PFSK-1 (cell line): ENCODE data around the gene RET.

Source experiments
- FOXP2 ChIP-seq: optimal IDR thresholded peaks from 2 replicates; pipeline ENCODE3; 2011; ENCODE audit warnings: borderline replicate concordance, control low read depth, inconsistent platforms; ENCODE audit not compliant: insufficient read depth; ENCODE audit errors: extremely low read length, extremely low read depth
- POLR2AphosphoS5 ChIP-seq: IDR thresholded peaks from 2 replicates; pipeline ENCODE4 v1.6.1; 2012; ENCODE audit warnings: low read depth, mild to moderate bottlenecking, control low read depth, low read length, moderate library complexity
- REST ChIP-seq, 2 experiments: IDR thresholded peaks; 2 replicates each; pipeline versions ENCODE4 v1.6.1 to v1.8.0; 2011 to 2012; ENCODE audit warnings: low read depth in 2 of 2, low read length in 2 of 2, control low read depth in 1 of 2, inconsistent platforms in 1 of 2, mild to moderate bottlenecking in 1 of 2, moderate library complexity in 1 of 2; ENCODE audit not compliant: insufficient read depth in 1 of 2
- SIN3A ChIP-seq: IDR thresholded peaks from 2 replicates; pipeline ENCODE4 v1.6.1; 2012; ENCODE audit warnings: mild to moderate bottlenecking, low read length, moderate library complexity, borderline replicate concordance; ENCODE audit not compliant: insufficient read depth
- TAF1 ChIP-seq: IDR thresholded peaks from 2 replicates; pipeline ENCODE4 v1.6.1; 2012; ENCODE audit warnings: low read length, control low read depth, borderline replicate concordance; ENCODE audit not compliant: insufficient read depth

The RET gene

GRCh38 chr10:43089519-43089918 is 12.7 kb downstream of the RET start:
- TF ChIP-seq REST (IDR thresholded peaks at IDR 0.05; ENCODE audit: insufficient read depth in 1 of 2, low read depth in 2 of 2, low read length in 2 of 2) (no peak), TAF1 (no peak), SIN3A (no peak), POLR2AphosphoS5 (no peak), FOXP2 (no peak)

GRCh38 chr10:43090188-43090587 is 13.3 kb downstream of the RET start:
- no peak for TF ChIP-seq SIN3A
- TF ChIP-seq FOXP2, result no peak
- no peak for TF ChIP-seq POLR2AphosphoS5
- no peak for TF ChIP-seq TAF1
- no peak for TF ChIP-seq REST (IDR thresholded peaks at IDR 0.05; ENCODE audit: insufficient read depth in 1 of 2, low read depth in 2 of 2, low read length in 2 of 2)

GRCh38 chr10:43090664-43091063 is 13.8 kb downstream of the RET start:
- TF ChIP-seq TAF1, result no peak
- no peak for TF ChIP-seq SIN3A
- TF ChIP-seq POLR2AphosphoS5, result no peak
- TF ChIP-seq FOXP2, result no peak
- no peak for TF ChIP-seq REST (IDR thresholded peaks at IDR 0.05; ENCODE audit: insufficient read depth in 1 of 2, low read depth in 2 of 2, low read length in 2 of 2)

- TF ChIP-seq SIN3A (no peak), FOXP2 (no peak), POLR2AphosphoS5 (no peak), REST (IDR thresholded peaks at IDR 0.05; ENCODE audit: insufficient read depth in 1 of 2, low read depth in 2 of 2, low read length in 2 of 2) (no peak), TAF1 (no peak)
Measured at GRCh38 chr10:43091846-43092245, 15.0 kb downstream of the RET start.

- TF ChIP-seq TAF1 (no peak), REST (IDR thresholded peaks at IDR 0.05; ENCODE audit: insufficient read depth in 1 of 2, low read depth in 2 of 2, low read length in 2 of 2) (peak; percentile 68 to 87)
Measured at GRCh38 chr10:43093423-43094076, 16.7 kb downstream of the RET start.
